Measurements from ENCODE around the gene NRARP. TPM values are rescaled to one million over a fixed set of nuclear protein-coding genes. Genes with fewer than 3 reads are reported as not detected.

Gene NRARP
- total and polyA plus RNA-seq, 8 donors, result 1.3 to 23.4 (median 10.8) TPM

GRCh38 chr9:137309368-137310188 lies 7.5 kb upstream of the NRARP start:
- WGBS, 2 donors, result 70 to 71% methylated on average over 15 of the region's 15 CpGs
- H3K27ac ChIP-seq, result peak overlapping the region; percentile 91 to 99 (median 96)
- H3K9me3 ChIP-seq, result no peaks in the 10 kb centered on the region
- DNase-seq, result peak in 5 of 6 donors; percentile 42 to 72 (median 55)
- no peak for TF ChIP-seq CTCF (IDR thresholded peaks at IDR 0.05)
- peaks cover 49 to 56% (median 55%) of the 10 kb centered on the region in 3 donors for H3K4me1 ChIP-seq
- no peak overlapping the region for H3K4me3 ChIP-seq
- H3K27me3 ChIP-seq, result no peaks in the 10 kb centered on the region
- FAIRE-seq, result no peak
- no peak for ATAC-seq
- intact Hi-C loops (cut with DNase I), result no loop called here
- no peaks in the 10 kb centered on the region for H3K36me3 ChIP-seq

- Histone ChIP-seq H3K4me3 (peak overlapping the region in 2 of 4 donors; percentile 57 to 62), H3K36me3 (no peaks in the 10 kb centered on the region), H3K27ac (peak overlapping the region in 3 of 4 donors; percentile 91 to 95 (median 94)), H3K27me3 (no peaks in the 10 kb centered on the region), H3K9me3 (no peaks in the 10 kb centered on the region), H3K4me1 (peaks cover 62 to 65% (median 63%) of the 10 kb centered on the region in 3 donors)
- ATAC-seq (no peak), DNase-seq (peak in 5 of 6 donors; percentile 26 to 66 (median 55)), FAIRE-seq (no peak)
- intact Hi-C loops (cut with DNase I), result no loop called here
- TF ChIP-seq CTCF (IDR thresholded peaks at IDR 0.05), result no peak
- WGBS, 2 donors, result 76 to 80% methylated on average over 19 to 20 of the region's 20 CpGs
Observed at GRCh38 chr9:137308057-137308619, 6.1 kb upstream of the NRARP start.

GRCh38 chr9:137307255-137308056 lies 5.4 kb upstream of the NRARP start:
- FAIRE-seq, result no peak
- intact Hi-C loops (cut with DNase I), result no loop called here
- H3K36me3 ChIP-seq, result no peaks in the 10 kb centered on the region
- TF ChIP-seq CTCF (IDR thresholded peaks at IDR 0.05), result no peak
- H3K9me3 ChIP-seq, result no peaks in the 10 kb centered on the region
- H3K27ac ChIP-seq, result peak overlapping the region; percentile 91 to 95 (median 94)
- DNase-seq, result peak; percentile 79 to 94 (median 84)
- peaks cover 61 to 67% (median 67%) of the 10 kb centered on the region in 3 donors for H3K4me1 ChIP-seq
- WGBS, 2 donors, result 14 to 17% methylated on average over 24 to 30 of the region's 30 CpGs
- no peaks in the 10 kb centered on the region for H3K27me3 ChIP-seq
- H3K4me3 ChIP-seq, result peak overlapping the region; percentile 3 to 62 (median 56)
- ATAC-seq, result peak in 3 of 4 donors; percentile 6 to 14 (median 6)

- intact Hi-C loops (cut with DNase I), result no loop called here
- no peak for ATAC-seq
- 10 to 13% methylated on average over 21 to 23 of the region's 23 CpGs for WGBS, 2 donors
- peak; percentile 51 to 92 (median 74) for DNase-seq
- Histone ChIP-seq H3K27ac (peak overlapping the region; percentile 91 to 95 (median 94)), H3K27me3 (no peaks in the 10 kb centered on the region), H3K36me3 (no peaks in the 10 kb centered on the region), H3K4me1 (peaks cover 57 to 66% (median 62%) of the 10 kb centered on the region in 3 donors), H3K4me3 (peak overlapping the region; percentile 3 to 62 (median 56)), H3K9me3 (no peaks in the 10 kb centered on the region)
- TF ChIP-seq CTCF (IDR thresholded peaks at IDR 0.05), result no peak
- FAIRE-seq, result no peak
Observed at GRCh38 chr9:137306850-137307254, 4.8 kb upstream of the NRARP start.

Data from pancreas (tissue), 10 donors.